Astrocyte of the spinal cord (primary cell): ENCODE measurements around the gene TMEM164.

Source experiments
- DNase-seq: peaks from one replicate; pipeline ENCODE4 v3.0.0; 2011; ENCODE audit warnings: low read depth, low spot score
- H3K4me3 ChIP-seq: 2 replicates; pipeline ENCODE4 v1.5.1; 2011; ENCODE audit warnings: low read depth, mild to moderate bottlenecking, low read length, moderate library complexity
- in situ Hi-C: cut with HindIII; loops from 2 replicates; pipeline ENCODE4 v1.10.0; 2017; ENCODE audit warnings: low sequenced_read_pairs
- TF ChIP-seq, protein P1 (sequence below): IDR thresholded peaks from 2 replicates; pipeline ENCODE4 v1.5.1; 2012; ENCODE audit warnings: low read depth, mild to moderate bottlenecking, low read length, inconsistent platforms

TMEM164 gene

DNA sequence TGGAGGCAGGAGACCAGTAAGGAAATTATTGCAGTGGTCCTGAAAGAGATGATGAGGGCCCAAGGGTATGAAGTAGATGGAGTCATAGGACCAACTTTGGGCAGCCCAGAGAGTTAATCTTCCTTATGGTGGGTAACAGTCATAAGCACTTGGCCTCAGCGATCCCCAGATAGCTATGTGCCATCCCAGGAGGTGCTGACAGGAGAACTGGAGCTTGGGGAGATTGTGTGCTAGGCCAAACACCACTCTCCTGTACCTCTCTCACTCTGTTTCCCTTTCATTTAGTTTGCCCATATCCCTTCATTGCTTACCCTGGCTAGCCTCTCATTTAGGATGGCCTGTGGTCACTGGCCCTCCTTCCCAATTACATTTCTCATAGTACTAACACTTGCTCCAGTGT is 60.0 kb downstream of the TMEM164 start:
- no peak overlapping the region for H3K4me3 ChIP-seq
- in situ Hi-C loops = no loop called here
- TF ChIP-seq, protein P1, sequence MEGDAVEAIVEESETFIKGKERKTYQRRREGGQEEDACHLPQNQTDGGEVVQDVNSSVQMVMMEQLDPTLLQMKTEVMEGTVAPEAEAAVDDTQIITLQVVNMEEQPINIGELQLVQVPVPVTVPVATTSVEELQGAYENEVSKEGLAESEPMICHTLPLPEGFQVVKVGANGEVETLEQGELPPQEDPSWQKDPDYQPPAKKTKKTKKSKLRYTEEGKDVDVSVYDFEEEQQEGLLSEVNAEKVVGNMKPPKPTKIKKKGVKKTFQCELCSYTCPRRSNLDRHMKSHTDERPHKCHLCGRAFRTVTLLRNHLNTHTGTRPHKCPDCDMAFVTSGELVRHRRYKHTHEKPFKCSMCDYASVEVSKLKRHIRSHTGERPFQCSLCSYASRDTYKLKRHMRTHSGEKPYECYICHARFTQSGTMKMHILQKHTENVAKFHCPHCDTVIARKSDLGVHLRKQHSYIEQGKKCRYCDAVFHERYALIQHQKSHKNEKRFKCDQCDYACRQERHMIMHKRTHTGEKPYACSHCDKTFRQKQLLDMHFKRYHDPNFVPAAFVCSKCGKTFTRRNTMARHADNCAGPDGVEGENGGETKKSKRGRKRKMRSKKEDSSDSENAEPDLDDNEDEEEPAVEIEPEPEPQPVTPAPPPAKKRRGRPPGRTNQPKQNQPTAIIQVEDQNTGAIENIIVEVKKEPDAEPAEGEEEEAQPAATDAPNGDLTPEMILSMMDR = no peak
- no peak for DNase-seq

GRCh38 chrX:110066488-110067225 is 63.7 kb downstream of the TMEM164 start:
- no peak for DNase-seq
- in situ Hi-C loops = no loop called here
- TF ChIP-seq, protein P1 = no peak
- no peak overlapping the region for H3K4me3 ChIP-seq

GRCh38 chrX:110070970-110071369 is 68.1 kb downstream of the TMEM164 start:
- H3K4me3 ChIP-seq = no peak overlapping the region
- in situ Hi-C loops = no loop called here
- DNase-seq = no peak
- TF ChIP-seq, protein P1 = no peak

DNA sequence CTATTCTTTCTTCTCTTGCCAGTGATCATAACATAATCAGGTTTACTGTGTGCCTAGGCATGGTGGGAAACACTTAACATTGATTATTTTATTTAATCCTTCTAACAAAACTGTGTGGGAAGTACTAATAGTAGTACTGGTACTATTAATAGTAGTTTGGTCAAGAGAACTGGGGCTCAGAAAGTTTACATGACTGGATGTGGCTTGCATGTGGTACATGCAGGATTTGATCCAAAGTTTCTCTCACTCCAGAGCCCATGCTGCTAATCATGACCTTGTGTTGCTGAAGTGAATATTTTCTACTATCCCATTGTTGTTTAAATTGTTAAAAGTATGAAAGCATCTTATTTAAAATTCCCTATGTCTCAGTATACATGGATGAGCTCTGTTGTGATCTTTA is 78.4 kb downstream of the TMEM164 start:
- in situ Hi-C loops = no loop called here
- no peak overlapping the region for H3K4me3 ChIP-seq

GRCh38 chrX:110081740-110082139 is 78.8 kb downstream of the TMEM164 start:
- TF ChIP-seq, protein P1 = no peak
- peak; percentile 46 for DNase-seq
- in situ Hi-C loops = no loop called here
- no peak overlapping the region for H3K4me3 ChIP-seq

More for the DNA sequence above, 78.4 kb downstream of the TMEM164 start:
- TF ChIP-seq, protein P1 = no peak
- DNase-seq = peak; percentile 5

DNA sequence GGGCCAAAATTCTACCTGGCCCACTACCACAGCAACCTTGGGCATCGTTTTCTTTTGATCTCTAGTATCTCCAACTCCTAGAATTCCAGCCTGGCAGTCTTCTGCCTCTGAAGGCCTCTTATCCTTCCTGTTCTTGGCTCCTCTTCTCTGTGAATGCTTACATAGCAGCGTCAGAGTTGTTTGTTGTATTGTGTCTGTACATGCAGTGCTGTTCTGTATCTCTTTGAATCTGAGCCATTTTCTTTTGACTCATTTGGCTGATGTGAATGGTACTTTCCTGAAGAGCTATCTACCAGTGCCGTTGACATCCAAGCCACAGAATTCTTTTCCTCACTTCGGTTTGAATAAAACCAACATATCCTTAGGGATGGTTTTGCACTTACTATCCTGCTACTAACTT is 79.2 kb downstream of the TMEM164 start:
- peak; percentile 86 for DNase-seq
- in situ Hi-C loops = no loop called here
- H3K4me3 ChIP-seq = no peak overlapping the region
- TF ChIP-seq, protein P1 = no peak
